PFSK-1 (cell line): ENCODE results near the gene MSH3.

Experiments
- FOXP2 ChIP-seq: optimal IDR thresholded peaks from 2 replicates; pipeline ENCODE3; 2011; ENCODE audit warnings: borderline replicate concordance, control low read depth, inconsistent platforms; ENCODE audit not compliant: insufficient read depth; ENCODE audit errors: extremely low read length, extremely low read depth
- POLR2AphosphoS5 ChIP-seq: IDR thresholded peaks from 2 replicates; pipeline ENCODE4 v1.6.1; 2012; ENCODE audit warnings: low read depth, mild to moderate bottlenecking, control low read depth, low read length, moderate library complexity
- REST ChIP-seq, 2 experiments: IDR thresholded peaks; 2 replicates each; pipeline versions ENCODE4 v1.6.1 to v1.8.0; 2011 to 2012; ENCODE audit warnings: low read depth in 2 of 2, low read length in 2 of 2, control low read depth in 1 of 2, inconsistent platforms in 1 of 2, mild to moderate bottlenecking in 1 of 2, moderate library complexity in 1 of 2; ENCODE audit not compliant: insufficient read depth in 1 of 2
- SIN3A ChIP-seq: IDR thresholded peaks from 2 replicates; pipeline ENCODE4 v1.6.1; 2012; ENCODE audit warnings: mild to moderate bottlenecking, low read length, moderate library complexity, borderline replicate concordance; ENCODE audit not compliant: insufficient read depth
- TAF1 ChIP-seq: IDR thresholded peaks from 2 replicates; pipeline ENCODE4 v1.6.1; 2012; ENCODE audit warnings: low read length, control low read depth, borderline replicate concordance; ENCODE audit not compliant: insufficient read depth

Gene MSH3

GRCh38 chr5:80739898-80740297, 85.4 kb downstream of the MSH3 start:
- no peak for TF ChIP-seq SIN3A
- no peak for TF ChIP-seq TAF1
- no peak for TF ChIP-seq REST (IDR thresholded peaks at IDR 0.05; ENCODE audit: insufficient read depth in 1 of 2, low read depth in 2 of 2, low read length in 2 of 2)
- TF ChIP-seq FOXP2, result no peak
- no peak for TF ChIP-seq POLR2AphosphoS5

- TF ChIP-seq SIN3A, result no peak
- no peak for TF ChIP-seq POLR2AphosphoS5
These were observed 86.5 kb downstream of the MSH3 start for GRCh38 chr5:80740999-80741398.

- TF ChIP-seq SIN3A (no peak), FOXP2 (no peak), REST (IDR thresholded peaks at IDR 0.05; ENCODE audit: insufficient read depth in 1 of 2, low read depth in 2 of 2, low read length in 2 of 2) (no peak), TAF1 (no peak), POLR2AphosphoS5 (no peak)
These were observed 89.7 kb downstream of the MSH3 start for GRCh38 chr5:80744149-80744548.

GRCh38 chr5:80745490-80745889, 91.0 kb downstream of the MSH3 start:
- TF ChIP-seq POLR2AphosphoS5 (no peak), FOXP2 (no peak), REST (IDR thresholded peaks at IDR 0.05; ENCODE audit: insufficient read depth in 1 of 2, low read depth in 2 of 2, low read length in 2 of 2) (no peak), TAF1 (no peak), SIN3A (no peak)

- TF ChIP-seq POLR2AphosphoS5, result no peak
- no peak for TF ChIP-seq FOXP2
- TF ChIP-seq SIN3A, result no peak
- TF ChIP-seq TAF1, result no peak
- no peak for TF ChIP-seq REST (IDR thresholded peaks at IDR 0.05; ENCODE audit: insufficient read depth in 1 of 2, low read depth in 2 of 2, low read length in 2 of 2)
These were observed 93.5 kb downstream of the MSH3 start for GRCh38 chr5:80747922-80748321.
